Measurements from ENCODE around the gene KRT6A. TPM values are rescaled to one million over a fixed set of nuclear protein-coding genes. Genes with fewer than 3 reads are reported as not detected.

Gene KRT6A
- total and polyA plus RNA-seq, 2 of the 13 experiments (the other 11 are each of a cell fraction or from before 2014, with no cell fraction given), result 0.13 TPM; not detected in 1

DNA sequence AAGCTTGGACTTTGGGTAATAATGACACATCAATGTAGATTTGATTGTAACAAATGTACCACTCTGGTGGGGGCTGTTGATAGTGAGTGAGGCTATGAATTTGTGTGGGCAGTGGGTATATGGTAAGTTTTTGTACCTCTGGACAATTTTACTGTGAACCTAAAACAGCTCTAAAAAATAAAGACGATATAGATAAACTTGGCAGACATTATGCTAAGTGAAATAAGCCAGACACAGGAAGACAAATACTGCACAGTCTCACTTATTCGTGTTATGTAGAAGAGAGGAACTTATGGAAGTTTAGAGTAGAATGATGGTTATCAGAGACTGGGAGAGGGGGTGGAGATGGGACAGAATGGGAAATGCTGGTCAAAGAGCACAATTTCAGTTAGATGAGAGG is 28.2 kb downstream of the KRT6A start:
- Histone ChIP-seq H3K36me3 (replicated peaks in 1 of 2; ENCODE audit: control insufficient read depth in 1 of 2, insufficient read depth in 2 of 2, low read length in 2 of 2) (no peaks in the 10 kb centered on the region), H3K4me3 (replicated peaks in 1 of 3; ENCODE audit: insufficient read depth in 1 of 3, low read depth in 2 of 3, low read length in 3 of 3) (no peak overlapping the region), H4K20me1 (ENCODE audit: insufficient read depth, low read length) (no peaks in the 10 kb centered on the region), H3K9ac (ENCODE audit: insufficient read depth, low read depth, low read length) (no peak overlapping the region), H3K4me1 (ENCODE audit: insufficient read depth, low read length) (peaks cover 4% of the 10 kb centered on the region), H3K9me3 (ENCODE audit: low read length) (no peaks in the 10 kb centered on the region), H2AFZ (ENCODE audit: low read length) (no peak overlapping the region), H3K27ac (ENCODE audit: extremely low read length, insufficient read depth, low read length) (no peak overlapping the region), H3K79me2 (ENCODE audit: insufficient read depth, low read length) (no peaks in the 10 kb centered on the region), H3K4me2 (ENCODE audit: low read depth, low read length) (no peak overlapping the region), H3K27me3 (ENCODE audit: control insufficient read depth in 1 of 2, insufficient read depth in 2 of 2, low read length in 2 of 2) (no peaks in the 10 kb centered on the region; a peak in 1 of 5 replicates)
- CTCF ChIA-PET (ENCODE audit: low intra/inter-chr PET ratio, low total read pairs), result no interaction called here
- no peak for FAIRE-seq
- ATAC-seq, result no peak
- POLR2A ChIA-PET, result no interaction called here
- TF ChIP-seq NRL (CRISPR knock-in tag; IDR thresholded peaks at IDR 0.05; ENCODE audit: borderline replicate concordance) (no peak), SALL2 (CRISPR knock-in tag; IDR thresholded peaks at IDR 0.05) (no peak), ZNF678 (CRISPR knock-in tag; IDR thresholded peaks at IDR 0.05) (no peak), ZNF552 (CRISPR knock-in tag; IDR thresholded peaks at IDR 0.05; ENCODE audit: borderline replicate concordance) (no peak), GTF3A (CRISPR knock-in tag; conservative IDR thresholded peaks at IDR 0.05) (no peak)
- TF ChIP-seq, protein P1, sequence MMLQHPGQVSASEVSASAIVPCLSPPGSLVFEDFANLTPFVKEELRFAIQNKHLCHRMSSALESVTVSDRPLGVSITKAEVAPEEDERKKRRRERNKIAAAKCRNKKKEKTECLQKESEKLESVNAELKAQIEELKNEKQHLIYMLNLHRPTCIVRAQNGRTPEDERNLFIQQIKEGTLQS (CRISPR knock-in tag; IDR thresholded peaks at IDR 0.05), result no peak
- TF ChIP-seq, protein P2, sequence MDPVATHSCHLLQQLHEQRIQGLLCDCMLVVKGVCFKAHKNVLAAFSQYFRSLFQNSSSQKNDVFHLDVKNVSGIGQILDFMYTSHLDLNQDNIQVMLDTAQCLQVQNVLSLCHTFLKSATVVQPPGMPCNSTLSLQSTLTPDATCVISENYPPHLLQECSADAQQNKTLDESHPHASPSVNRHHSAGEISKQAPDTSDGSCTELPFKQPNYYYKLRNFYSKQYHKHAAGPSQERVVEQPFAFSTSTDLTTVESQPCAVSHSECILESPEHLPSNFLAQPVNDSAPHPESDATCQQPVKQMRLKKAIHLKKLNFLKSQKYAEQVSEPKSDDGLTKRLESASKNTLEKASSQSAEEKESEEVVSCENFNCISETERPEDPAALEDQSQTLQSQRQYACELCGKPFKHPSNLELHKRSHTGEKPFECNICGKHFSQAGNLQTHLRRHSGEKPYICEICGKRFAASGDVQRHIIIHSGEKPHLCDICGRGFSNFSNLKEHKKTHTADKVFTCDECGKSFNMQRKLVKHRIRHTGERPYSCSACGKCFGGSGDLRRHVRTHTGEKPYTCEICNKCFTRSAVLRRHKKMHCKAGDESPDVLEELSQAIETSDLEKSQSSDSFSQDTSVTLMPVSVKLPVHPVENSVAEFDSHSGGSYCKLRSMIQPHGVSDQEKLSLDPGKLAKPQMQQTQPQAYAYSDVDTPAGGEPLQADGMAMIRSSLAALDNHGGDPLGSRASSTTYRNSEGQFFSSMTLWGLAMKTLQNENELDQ (CRISPR knock-in tag; IDR thresholded peaks at IDR 0.05; ENCODE audit: borderline replicate concordance), result no peak
- TF ChIP-seq, protein P3, sequence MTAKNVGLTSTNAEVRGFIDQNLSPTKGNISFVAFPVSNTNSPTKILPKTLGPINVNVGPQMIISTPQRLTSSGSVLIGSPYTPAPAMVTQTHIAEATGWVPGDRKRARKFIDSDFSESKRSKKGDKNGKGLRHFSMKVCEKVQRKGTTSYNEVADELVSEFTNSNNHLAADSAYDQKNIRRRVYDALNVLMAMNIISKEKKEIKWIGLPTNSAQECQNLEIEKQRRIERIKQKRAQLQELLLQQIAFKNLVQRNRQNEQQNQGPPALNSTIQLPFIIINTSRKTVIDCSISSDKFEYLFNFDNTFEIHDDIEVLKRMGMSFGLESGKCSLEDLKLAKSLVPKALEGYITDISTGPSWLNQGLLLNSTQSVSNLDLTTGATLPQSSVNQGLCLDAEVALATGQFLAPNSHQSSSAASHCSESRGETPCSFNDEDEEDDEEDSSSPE (CRISPR knock-in tag; IDR thresholded peaks at IDR 0.05), result no peak
- 0% methylated on average over 2 of the region's 2 CpGs for WGBS (ENCODE audit: low lambda C conversion rate)
- DNase-seq (ENCODE audit: low spot score), result no peak
- BruUV-seq (replicated peaks), result no TSS peak
- intact Hi-C loops (cut with micrococcal nuclease; ENCODE audit: unreplicated experiment) (no loop called here), in situ Hi-C loops (cut with HindIII; ENCODE audit: extremely low pct_ligation_motif_present, low pct_unique_long_range_greater_than_20kb) (no loop called here)
